ENCODE measurements around the gene STXBP3.

STXBP3 gene

DNA sequence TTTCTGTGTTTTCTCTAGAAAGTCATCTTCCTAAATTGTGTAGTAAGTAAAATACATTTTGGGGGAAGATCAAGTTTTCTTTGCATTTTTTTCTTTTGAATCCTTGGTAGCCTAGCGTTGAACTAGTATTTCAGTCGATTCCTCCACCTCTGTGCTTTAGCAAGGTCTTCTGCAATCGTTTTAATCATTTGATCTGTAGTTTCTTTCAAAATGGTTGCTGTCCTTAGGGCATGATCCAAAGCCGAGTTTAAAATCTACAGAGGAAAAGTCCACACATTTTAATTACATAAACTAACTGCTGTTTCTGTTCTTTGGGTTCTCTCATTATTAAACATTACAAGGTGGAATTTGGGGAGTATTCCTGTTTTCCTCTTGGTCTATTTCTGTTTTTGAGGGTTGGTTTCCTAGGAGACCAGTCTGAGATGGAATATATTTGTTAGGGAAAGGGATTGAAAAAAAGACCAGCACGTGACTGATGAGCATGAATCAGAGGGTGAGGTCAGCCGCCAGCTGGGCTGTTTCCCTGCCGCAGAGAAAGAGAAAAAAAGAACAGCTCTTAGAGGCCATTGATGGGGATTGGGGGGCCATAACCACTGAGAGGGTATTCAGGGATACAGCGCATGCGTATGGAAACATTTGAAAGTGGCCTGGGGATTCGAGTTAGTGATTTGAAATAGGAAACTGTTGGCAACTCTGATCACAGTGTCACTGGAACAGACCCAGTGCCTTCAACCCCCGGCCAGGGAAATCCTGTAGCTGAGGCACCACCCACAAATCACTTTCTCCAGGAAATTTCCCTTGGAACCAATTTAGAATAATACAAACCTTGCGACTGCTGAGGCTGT lies 69.8 kb downstream of the STXBP3 start:
- H2AFZ ChIP-seq (ENCODE audit: low read length): no peak overlapping the region
- no peak overlapping the region for H3K4me3 ChIP-seq (ENCODE audit: low read length)
- H3K9ac ChIP-seq (ENCODE audit: low read length): no peak overlapping the region
- H3K9me2 ChIP-seq (replicated peaks; ENCODE audit: insufficient read depth, low read length): no peaks in the 10 kb centered on the region
- H3K27me3 ChIP-seq (replicated peaks; ENCODE audit: insufficient read depth, low read length): no peaks in the 10 kb centered on the region
- H3K27ac ChIP-seq (ENCODE audit: low read length): no peak overlapping the region
- H4K20me1 ChIP-seq (ENCODE audit: insufficient read depth, low read length): no peaks in the 10 kb centered on the region
- H3K79me2 ChIP-seq (ENCODE audit: low read length): no peaks in the 10 kb centered on the region
- no peaks in the 10 kb centered on the region for H3K36me3 ChIP-seq (replicated peaks; ENCODE audit: insufficient read depth, low read length)
- TF ChIP-seq, protein P1, sequence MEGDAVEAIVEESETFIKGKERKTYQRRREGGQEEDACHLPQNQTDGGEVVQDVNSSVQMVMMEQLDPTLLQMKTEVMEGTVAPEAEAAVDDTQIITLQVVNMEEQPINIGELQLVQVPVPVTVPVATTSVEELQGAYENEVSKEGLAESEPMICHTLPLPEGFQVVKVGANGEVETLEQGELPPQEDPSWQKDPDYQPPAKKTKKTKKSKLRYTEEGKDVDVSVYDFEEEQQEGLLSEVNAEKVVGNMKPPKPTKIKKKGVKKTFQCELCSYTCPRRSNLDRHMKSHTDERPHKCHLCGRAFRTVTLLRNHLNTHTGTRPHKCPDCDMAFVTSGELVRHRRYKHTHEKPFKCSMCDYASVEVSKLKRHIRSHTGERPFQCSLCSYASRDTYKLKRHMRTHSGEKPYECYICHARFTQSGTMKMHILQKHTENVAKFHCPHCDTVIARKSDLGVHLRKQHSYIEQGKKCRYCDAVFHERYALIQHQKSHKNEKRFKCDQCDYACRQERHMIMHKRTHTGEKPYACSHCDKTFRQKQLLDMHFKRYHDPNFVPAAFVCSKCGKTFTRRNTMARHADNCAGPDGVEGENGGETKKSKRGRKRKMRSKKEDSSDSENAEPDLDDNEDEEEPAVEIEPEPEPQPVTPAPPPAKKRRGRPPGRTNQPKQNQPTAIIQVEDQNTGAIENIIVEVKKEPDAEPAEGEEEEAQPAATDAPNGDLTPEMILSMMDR (IDR thresholded peaks at IDR 0.05; ENCODE audit: low read length): no peak
- TF ChIP-seq EZH2phosphoT487 (IDR thresholded peaks at IDR 0.05; ENCODE audit: low read length) (no peak), EZH2 (optimal IDR thresholded peaks at IDR 0.05; ENCODE audit: low read depth, low read length) (no peak)
- H3K4me2 ChIP-seq (ENCODE audit: low read depth, low read length): no peak overlapping the region
- H3F3A ChIP-seq (ENCODE audit: insufficient read depth, low read length): no peaks in the 10 kb centered on the region
- H3K4me1 ChIP-seq (ENCODE audit: low read length): no peaks in the 10 kb centered on the region
- DNase-seq: no peak
- H3K9me3 ChIP-seq (replicated peaks; ENCODE audit: insufficient read depth, low read length): no peaks in the 10 kb centered on the region

- no peaks in the 10 kb centered on the region for H3K36me3 ChIP-seq (replicated peaks; ENCODE audit: insufficient read depth, low read length)
- no peaks in the 10 kb centered on the region for H3K9me3 ChIP-seq (replicated peaks; ENCODE audit: insufficient read depth, low read length)
- no peaks in the 10 kb centered on the region for H3F3A ChIP-seq (ENCODE audit: insufficient read depth, low read length)
- TF ChIP-seq, protein P1 (IDR thresholded peaks at IDR 0.05; ENCODE audit: low read length): no peak
- TF ChIP-seq EZH2phosphoT487 (IDR thresholded peaks at IDR 0.05; ENCODE audit: low read length) (no peak), EZH2 (optimal IDR thresholded peaks at IDR 0.05; ENCODE audit: low read depth, low read length) (no peak)
- no peaks in the 10 kb centered on the region for H3K4me1 ChIP-seq (ENCODE audit: low read length)
- no peak overlapping the region for H3K27ac ChIP-seq (ENCODE audit: low read length)
- no peak overlapping the region for H3K9ac ChIP-seq (ENCODE audit: low read length)
- H3K27me3 ChIP-seq (replicated peaks; ENCODE audit: insufficient read depth, low read length): no peaks in the 10 kb centered on the region
- H3K9me2 ChIP-seq (replicated peaks; ENCODE audit: insufficient read depth, low read length): no peaks in the 10 kb centered on the region
- H4K20me1 ChIP-seq (ENCODE audit: insufficient read depth, low read length): no peaks in the 10 kb centered on the region
- no peak for DNase-seq
- no peak overlapping the region for H2AFZ ChIP-seq (ENCODE audit: low read length)
- H3K79me2 ChIP-seq (ENCODE audit: low read length): no peaks in the 10 kb centered on the region
- H3K4me2 ChIP-seq (ENCODE audit: low read depth, low read length): no peak overlapping the region
- H3K4me3 ChIP-seq (ENCODE audit: low read length): no peak overlapping the region
Measured at GRCh38 chr1:108817016-108817415, 70.5 kb downstream of the STXBP3 start.

GRCh38 chr1:108817811-108818210 lies 71.3 kb downstream of the STXBP3 start:
- TF ChIP-seq, protein P1 (IDR thresholded peaks at IDR 0.05; ENCODE audit: low read length): no peak
- no peak for TF ChIP-seq EZH2 (optimal IDR thresholded peaks at IDR 0.05; ENCODE audit: low read depth, low read length)
- TF ChIP-seq EZH2phosphoT487 (IDR thresholded peaks at IDR 0.05; ENCODE audit: low read length): no peak
- H3K4me1 ChIP-seq (ENCODE audit: low read length): no peaks in the 10 kb centered on the region
- H3K4me3 ChIP-seq (ENCODE audit: low read length): no peak overlapping the region
- no peaks in the 10 kb centered on the region for H3F3A ChIP-seq (ENCODE audit: insufficient read depth, low read length)
- no peak overlapping the region for H2AFZ ChIP-seq (ENCODE audit: low read length)
- no peak overlapping the region for H3K9ac ChIP-seq (ENCODE audit: low read length)
- DNase-seq: no peak
- H3K4me2 ChIP-seq (ENCODE audit: low read depth, low read length): no peak overlapping the region
- H3K79me2 ChIP-seq (ENCODE audit: low read length): no peaks in the 10 kb centered on the region
- no peaks in the 10 kb centered on the region for H3K9me2 ChIP-seq (replicated peaks; ENCODE audit: insufficient read depth, low read length)
- no peaks in the 10 kb centered on the region for H3K27me3 ChIP-seq (replicated peaks; ENCODE audit: insufficient read depth, low read length)
- no peaks in the 10 kb centered on the region for H3K36me3 ChIP-seq (replicated peaks; ENCODE audit: insufficient read depth, low read length)
- H3K9me3 ChIP-seq (replicated peaks; ENCODE audit: insufficient read depth, low read length): no peaks in the 10 kb centered on the region
- H3K27ac ChIP-seq (ENCODE audit: low read length): no peak overlapping the region
- H4K20me1 ChIP-seq (ENCODE audit: insufficient read depth, low read length): no peaks in the 10 kb centered on the region
